Measurements from ENCODE around the gene CDH18.

DNA sequence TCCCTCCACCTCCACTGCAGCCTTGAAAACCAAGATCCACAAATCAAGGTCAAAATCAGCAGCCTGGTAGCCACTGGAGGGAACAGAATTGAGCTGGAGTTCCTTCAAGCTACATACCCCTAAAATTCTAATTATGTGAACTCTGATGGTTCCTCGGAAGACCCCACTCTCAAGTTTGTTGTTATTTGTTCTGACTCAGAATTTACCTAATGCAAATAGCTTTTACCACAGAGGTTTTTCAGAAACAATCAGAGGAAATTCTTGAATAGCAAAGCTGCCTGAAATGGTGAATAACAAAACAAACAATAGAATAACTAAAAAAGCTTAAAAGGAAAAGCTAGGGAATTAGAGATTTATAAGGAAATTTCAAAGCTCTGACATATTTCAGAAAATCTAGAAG lies 220.0 kb downstream of the CDH18 start:
- TF ChIP-seq, protein P1, sequence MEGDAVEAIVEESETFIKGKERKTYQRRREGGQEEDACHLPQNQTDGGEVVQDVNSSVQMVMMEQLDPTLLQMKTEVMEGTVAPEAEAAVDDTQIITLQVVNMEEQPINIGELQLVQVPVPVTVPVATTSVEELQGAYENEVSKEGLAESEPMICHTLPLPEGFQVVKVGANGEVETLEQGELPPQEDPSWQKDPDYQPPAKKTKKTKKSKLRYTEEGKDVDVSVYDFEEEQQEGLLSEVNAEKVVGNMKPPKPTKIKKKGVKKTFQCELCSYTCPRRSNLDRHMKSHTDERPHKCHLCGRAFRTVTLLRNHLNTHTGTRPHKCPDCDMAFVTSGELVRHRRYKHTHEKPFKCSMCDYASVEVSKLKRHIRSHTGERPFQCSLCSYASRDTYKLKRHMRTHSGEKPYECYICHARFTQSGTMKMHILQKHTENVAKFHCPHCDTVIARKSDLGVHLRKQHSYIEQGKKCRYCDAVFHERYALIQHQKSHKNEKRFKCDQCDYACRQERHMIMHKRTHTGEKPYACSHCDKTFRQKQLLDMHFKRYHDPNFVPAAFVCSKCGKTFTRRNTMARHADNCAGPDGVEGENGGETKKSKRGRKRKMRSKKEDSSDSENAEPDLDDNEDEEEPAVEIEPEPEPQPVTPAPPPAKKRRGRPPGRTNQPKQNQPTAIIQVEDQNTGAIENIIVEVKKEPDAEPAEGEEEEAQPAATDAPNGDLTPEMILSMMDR (IDR thresholded peaks at IDR 0.05; ENCODE audit: borderline replicate concordance, extremely low read depth, low read length, poor library complexity, severe bottlenecking) = no peak
- TF ChIP-seq EZH2 (IDR thresholded peaks at IDR 0.05; ENCODE audit: borderline replicate concordance, low read depth, low read length, severe bottlenecking) = no peak

Measured in DND-41 (cell line).